ENCODE results near the gene RCAN2.

GRCh38 chr6:46267515-46267914 lies 223.7 kb downstream of the RCAN2 start:
- TF ChIP-seq CTCF (IDR thresholded peaks at IDR 0.05; ENCODE audit: low read length) (no peak), EZH2 (optimal IDR thresholded peaks at IDR 0.05; ENCODE audit: low read depth, low read length) (no peak)
